ENCODE measurements around the gene ACKR1.

The ACKR1 gene

GRCh38 chr1:159222075-159222865 lies 17.6 kb downstream of the ACKR1 start:
- no peak for DNase-seq (ENCODE audit: low read depth)

- DNase-seq (ENCODE audit: low read depth) = no peak
Measured at GRCh38 chr1:159223004-159223403, 18.3 kb downstream of the ACKR1 start.

- no peak for DNase-seq (ENCODE audit: low read depth)
Measured at GRCh38 chr1:159228554-159228953, 23.9 kb downstream of the ACKR1 start.

GRCh38 chr1:159229260-159229885 lies 24.7 kb downstream of the ACKR1 start:
- DNase-seq (ENCODE audit: low read depth) = no peak

- no peak for DNase-seq (ENCODE audit: low read depth)
Measured at GRCh38 chr1:159229896-159230295, 25.2 kb downstream of the ACKR1 start.

GRCh38 chr1:159239551-159240220 lies 35.0 kb downstream of the ACKR1 start:
- DNase-seq (ENCODE audit: low read depth) = no peak

- no peak for DNase-seq (ENCODE audit: low read depth)
Measured at GRCh38 chr1:159247266-159247665, 42.6 kb downstream of the ACKR1 start.

GRCh38 chr1:159248311-159248710 lies 43.6 kb downstream of the ACKR1 start:
- no peak for DNase-seq (ENCODE audit: low read depth)

- DNase-seq (ENCODE audit: low read depth) = no peak
Measured at GRCh38 chr1:159250638-159251216, 46.1 kb downstream of the ACKR1 start.

All from activated T-helper 9 cell treated with anti-CD3 and anti-CD28 coated beads, Interleukin-2, amount 50 U/mL, for 16 hours (primary cell).